Measurements from ENCODE around the gene MPP2.
"Not testable (repeated sequence)": the region's sequence is repeated elsewhere in the genome, so short reads cannot be mapped to it uniquely, and the experiment has no call there.

The MPP2 gene

GRCh38 chr17:43905400-43905984 lies 1.8 kb downstream of the MPP2 start:
- DNase-seq (ENCODE audit: low read depth, low spot score): no peak

GRCh38 chr17:43901861-43902589 lies 5.3 kb downstream of the MPP2 start:
- no peak for DNase-seq (ENCODE audit: low read depth, low spot score)

- no peak for DNase-seq (ENCODE audit: low read depth, low spot score)
These were observed 6.2 kb downstream of the MPP2 start for GRCh38 chr17:43900858-43901754.

- DNase-seq (ENCODE audit: low read depth, low spot score): peak; percentile 39
These were observed 7.0 kb downstream of the MPP2 start for GRCh38 chr17:43900183-43900857.

GRCh38 chr17:43898446-43898845 lies 8.9 kb downstream of the MPP2 start:
- no peak for DNase-seq (ENCODE audit: low read depth, low spot score)

GRCh38 chr17:43897831-43898230 lies 9.5 kb downstream of the MPP2 start:
- DNase-seq (ENCODE audit: low read depth, low spot score): no peak

GRCh38 chr17:43894494-43894893 lies 12.8 kb downstream of the MPP2 start:
- not testable (repeated sequence) for DNase-seq (ENCODE audit: low read depth, low spot score)

GRCh38 chr17:43892647-43892952 lies 14.7 kb downstream of the MPP2 start:
- no peak for DNase-seq (ENCODE audit: low read depth, low spot score)

GRCh38 chr17:43891851-43892646 lies 15.3 kb downstream of the MPP2 start:
- DNase-seq (ENCODE audit: low read depth, low spot score): no peak

- no peak for DNase-seq (ENCODE audit: low read depth, low spot score)
These were observed 17.1 kb downstream of the MPP2 start for GRCh38 chr17:43890240-43890639.

GRCh38 chr17:43888548-43888947 lies 18.8 kb downstream of the MPP2 start:
- DNase-seq (ENCODE audit: low read depth, low spot score): no peak

- DNase-seq (ENCODE audit: low read depth, low spot score): no peak
These were observed 24.4 kb downstream of the MPP2 start for GRCh38 chr17:43882761-43883415.

GRCh38 chr17:43881758-43882505 lies 25.4 kb downstream of the MPP2 start:
- no peak for DNase-seq (ENCODE audit: low read depth, low spot score)

GRCh38 chr17:43881181-43881580 lies 26.2 kb downstream of the MPP2 start:
- no peak for DNase-seq (ENCODE audit: low read depth, low spot score)

- DNase-seq (ENCODE audit: low read depth, low spot score): no peak
These were observed 26.8 kb downstream of the MPP2 start for GRCh38 chr17:43880420-43880991.

GRCh38 chr17:43879723-43880419 lies 27.5 kb downstream of the MPP2 start:
- no peak for DNase-seq (ENCODE audit: low read depth, low spot score)

GRCh38 chr17:43878260-43879175 lies 28.8 kb downstream of the MPP2 start:
- DNase-seq (ENCODE audit: low read depth, low spot score): peak; percentile 33
